Panc1 (cell line): ENCODE results near the gene GPRC5A. TPM values are rescaled to one million over a fixed set of nuclear protein-coding genes. Genes with fewer than 3 reads are reported as not detected.

Experiments
- ATAC-seq: fragments of 200-7000 bp; cut with Tn5 transposase; 2 replicates; pipeline ENCODE4 v1.9.1; 2020; ENCODE audit warnings: mild to moderate bottlenecking, moderate library complexity
- BruUV-seq: library from RNA; stranded (reverse); fragments of 400-500 nt; replicated peaks from 2 replicates; lab custom pipeline; 2021; lab: Mats Ljungman, UMichigan
- CTCF ChIA-PET: fragments of 300-600 bp; sonication (Branson Sonifier 250); formaldehyde crosslinking; loops from one replicate; lab custom pipeline; 2022; ENCODE audit warnings: antibody characterized with exemption; lab: Charles Lee
- POLR2A ChIA-PET: fragments of 300-600 bp; sonication (Branson Sonifier 250); formaldehyde crosslinking; loops from one replicate; lab custom pipeline; 2022; ENCODE audit warnings: antibody characterized with exemption; lab: Charles Lee
- DNase-seq: peaks from one replicate; pipeline ENCODE4 v3.0.0-alpha.2; 2010; ENCODE audit warnings: low read depth, low spot score
- H3K27ac ChIP-seq: 2 replicates; pipeline ENCODE4 v1.5.1; 2011; ENCODE audit warnings: mild to moderate bottlenecking, low read length, inconsistent platforms
- H3K27me3 ChIP-seq: fragments of 200-500 bp; sonication (Bioruptor generic); 2 replicates; pipeline ENCODE4 v1.6.0; 2014; ENCODE audit warnings: low read length, inconsistent platforms; ENCODE audit not compliant: control insufficient read depth, insufficient read depth
- H3K36me3 ChIP-seq: fragments of 200-500 bp; sonication (Bioruptor generic); 2 replicates; pipeline ENCODE4 v1.5.1; 2014; ENCODE audit warnings: inconsistent platforms, mild to moderate bottlenecking, low read length, moderate library complexity; ENCODE audit not compliant: control insufficient read depth, insufficient read depth
- H3K4me1 ChIP-seq: 2 replicates; pipeline ENCODE4 v1.5.1; 2011; ENCODE audit warnings: inconsistent platforms, mild to moderate bottlenecking, low read length, moderate library complexity; ENCODE audit not compliant: control insufficient read depth, insufficient read depth
- H3K4me3 ChIP-seq, 2 experiments: 2 replicates each; pipeline ENCODE4 v1.5.1; 2011 to 2012; ENCODE audit warnings: low read depth in 2 of 2, low read length in 2 of 2, mild to moderate bottlenecking in 2 of 2, inconsistent platforms in 1 of 2, moderate library complexity in 1 of 2
- H3K9me3 ChIP-seq: fragments of 200-500 bp; sonication (Bioruptor generic); 2 replicates; pipeline ENCODE4 v1.5.1; 2014; ENCODE audit warnings: low read depth, mild to moderate bottlenecking, inconsistent platforms, low read length, moderate library complexity; ENCODE audit not compliant: control insufficient read depth, insufficient read depth
- CTCF ChIP-seq: fragments of 450-650 bp; IDR thresholded peaks from 2 replicates; pipeline ENCODE4 v1.5.1; 2017; ENCODE audit warnings: mild to moderate bottlenecking
- POLR2AphosphoS5 ChIP-seq: IDR thresholded peaks from 2 replicates; pipeline ENCODE4 v1.6.1; 2012; ENCODE audit warnings: mild to moderate bottlenecking, low read depth, low read length, moderate library complexity
- REST ChIP-seq, 2 experiments: IDR thresholded peaks; 2 replicates each; pipeline ENCODE4 v1.6.1; 2011 to 2012; ENCODE audit warnings: low read depth in 2 of 2, control low read depth in 1 of 2, low read length in 1 of 2, mild to moderate bottlenecking in 1 of 2, moderate library complexity in 1 of 2; ENCODE audit not compliant: insufficient read depth in 1 of 2
- SIN3A ChIP-seq: IDR thresholded peaks from 2 replicates; pipeline ENCODE4 v1.6.1; 2012; ENCODE audit warnings: low read depth, mild to moderate bottlenecking, low read length, moderate library complexity, borderline replicate concordance; ENCODE audit not compliant: insufficient read depth
- TCF7L2 ChIP-seq: IDR thresholded peaks from 2 replicates; pipeline ENCODE4 v1.6.1; 2011; ENCODE audit warnings: mild to moderate bottlenecking, low read depth, low read length, inconsistent platforms
- in situ Hi-C: cut with HindIII; loops from 2 replicates; pipeline ENCODE4 v1.10.0; 2016; ENCODE audit warnings: low sequenced_read_pairs, low pct_unique_long_range_greater_than_20kb
- intact Hi-C: fragments of 100-400 bp; cut with micrococcal nuclease; formaldehyde crosslinking; loops from one replicate; pipeline ENCODE4 v1.10.0; 2022; ENCODE audit not compliant: unreplicated experiment
- total RNA-seq: library from RNA; stranded (reverse); gene quantifications from one replicate; pipeline ENCODE4 v1.2.1, GENCODE V29; 2021; ENCODE audit not compliant: unreplicated experiment

The GPRC5A gene
- total RNA-seq, 1 experiment from 2014 or later, result 648 TPM

- BruUV-seq, result TSS peak; percentile 76
- no peaks in the 10 kb centered on the region for H3K9me3 ChIP-seq
- H3K4me3 ChIP-seq, result peak overlapping the region; percentile 61 to 86
- DNase-seq (no peak), ATAC-seq (no peak)
- CTCF ChIA-PET, result interaction anchor here (1.6 kb wide), 1 partner anchor 80 kb away, joined by 5 read pairs; no protein-coding TSS in a partner anchor
- POLR2A ChIA-PET, result interaction anchor here (0.5 to 2.3 kb wide), 4 partner anchors 14 to 165 kb away, joined by 3 to 21 read pairs (median 9); no protein-coding TSS in a partner anchor
- intact Hi-C loops (loop anchor here (1.0 to 5.0 kb wide), 2 partner anchors 55 to 75 kb away; no protein-coding TSS in a partner anchor), in situ Hi-C loops (no loop called here)
- H3K27me3 ChIP-seq, result no peaks in the 10 kb centered on the region
- peaks cover 31% of the 10 kb centered on the region for H3K4me1 ChIP-seq
- H3K27ac ChIP-seq, result peak overlapping the region; percentile 96
- peaks cover 6% of the 10 kb centered on the region for H3K36me3 ChIP-seq
- TF ChIP-seq CTCF, result no peak
- no peak for TF ChIP-seq SIN3A
- no peak for TF ChIP-seq TCF7L2
- no peak for TF ChIP-seq POLR2AphosphoS5
- TF ChIP-seq REST (IDR thresholded peaks at IDR 0.05; ENCODE audit: insufficient read depth in 1 of 2, low read depth in 2 of 2, low read length in 1 of 2), result no peak
Measured at GRCh38 chr12:12891881-12892355, 556 bp downstream of the GPRC5A start.

- H3K4me1 ChIP-seq, result peaks cover 29% of the 10 kb centered on the region
- H3K36me3 ChIP-seq, result peaks cover 6% of the 10 kb centered on the region
- no peak for DNase-seq
- BruUV-seq, result no TSS peak
- in situ Hi-C loops (no loop called here), intact Hi-C loops (loop anchor here (1.0 to 5.0 kb wide), 2 partner anchors 55 to 75 kb away; no protein-coding TSS in a partner anchor)
- ChIA-PET CTCF (interaction anchor here (1.2 kb wide), 1 partner anchor 80 kb away, joined by 4 read pairs; the partner anchor contains the start of gene DDX47), POLR2A (interaction anchor here (2.3 kb wide), 1 partner anchor 15 kb away, joined by 12 read pairs; no protein-coding TSS in a partner anchor)
- ATAC-seq, result peak; percentile 3; the same call in 1 of the 2 replicates
- H3K27ac ChIP-seq, result peak overlapping the region; percentile 96
- H3K27me3 ChIP-seq, result no peaks in the 10 kb centered on the region
- no peaks in the 10 kb centered on the region for H3K9me3 ChIP-seq
- TF ChIP-seq SIN3A (no peak), REST (IDR thresholded peaks at IDR 0.05; ENCODE audit: insufficient read depth in 1 of 2, low read depth in 2 of 2, low read length in 1 of 2) (no peak), TCF7L2 (no peak), CTCF (no peak), POLR2AphosphoS5 (no peak)
- H3K4me3 ChIP-seq, result peak overlapping the region; percentile 61 to 86
Measured at GRCh38 chr12:12892681-12893141, 1.3 kb downstream of the GPRC5A start.
